Cerebellar cortex (tissue), 1 donor: ENCODE measurements around the gene OR9I1.
A peak's percentile ranks its signal among the peaks of the same experiment; 100 is the strongest.

ENCODE experiments used
- DNase-seq: peaks from one replicate; pipeline ENCODE4 v3.0.0-alpha.2; 2015; ENCODE audit warnings: low spot score

OR9I1 gene

DNA sequence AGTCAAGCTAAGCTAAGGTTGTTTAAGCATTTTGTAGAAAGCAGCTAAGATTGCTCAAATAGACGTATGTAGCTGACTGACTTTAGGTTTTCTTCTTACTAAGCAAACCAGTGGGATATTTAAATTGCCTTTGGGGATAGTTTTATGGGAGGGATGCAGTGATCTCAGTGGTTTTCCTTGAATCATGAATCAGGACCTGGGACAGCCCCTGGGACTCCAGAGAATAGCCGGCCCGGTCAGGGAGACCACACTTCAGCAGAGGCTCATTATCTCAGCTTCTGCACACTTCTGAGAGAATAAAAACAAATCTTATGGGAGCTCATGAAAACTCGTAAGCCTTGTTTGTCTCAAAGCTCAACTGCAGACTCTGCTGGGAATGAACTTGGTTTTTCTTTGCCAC, at the start of gene OR9I1:
Gene OR9I1, minus strand, starts transcription at position 62 of the 400 bp plus-strand sequence. CDS start 6,086 bp downstream, outside the sequence.
- no peak for DNase-seq

- DNase-seq, result no peak
These were observed 40.3 kb upstream of the OR9I1 start for GRCh38 chr11:58165504-58166106.

DNA sequence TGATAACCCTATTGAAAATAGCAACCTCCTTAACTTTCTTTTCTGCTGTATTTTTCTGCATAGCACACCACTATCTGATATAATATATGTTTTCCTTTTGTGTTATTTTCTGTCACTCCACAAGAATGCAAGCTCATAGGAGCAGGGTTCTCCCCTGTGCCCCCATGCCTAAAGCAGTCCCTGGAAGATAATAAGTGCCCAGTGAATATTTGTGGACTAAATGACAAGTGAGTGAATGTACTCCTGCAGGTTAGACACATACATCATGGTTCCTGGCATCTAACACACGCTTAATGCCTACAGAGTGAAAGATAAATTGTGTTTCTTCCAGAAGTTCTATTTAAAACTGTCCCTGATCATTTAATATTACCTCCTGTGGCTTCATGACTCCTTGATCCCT, 39.7 kb upstream of the OR9I1 start:
- no peak for DNase-seq

DNA sequence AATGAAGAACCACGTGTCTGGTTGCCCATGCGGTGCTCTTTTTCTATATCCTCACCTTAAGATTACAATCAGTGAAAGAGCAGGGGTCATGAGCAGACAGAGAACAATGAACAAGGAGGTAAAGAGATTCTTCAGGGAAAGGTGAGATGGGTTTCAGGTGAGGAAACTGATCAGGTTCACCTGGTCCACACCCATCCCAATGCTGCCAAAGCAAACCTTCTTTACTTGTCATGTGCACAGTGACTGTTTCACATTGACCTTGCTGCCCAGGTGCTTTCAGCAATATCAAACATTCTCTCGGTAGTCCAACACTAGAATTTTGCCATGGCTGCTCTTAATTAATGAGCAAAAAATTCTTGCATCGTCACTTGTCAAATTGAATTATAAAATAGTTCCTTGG, 39.1 kb upstream of the OR9I1 start:
- no peak for DNase-seq

- no peak for DNase-seq
These were observed 27.5 kb upstream of the OR9I1 start for GRCh38 chr11:58152781-58153180.

DNA sequence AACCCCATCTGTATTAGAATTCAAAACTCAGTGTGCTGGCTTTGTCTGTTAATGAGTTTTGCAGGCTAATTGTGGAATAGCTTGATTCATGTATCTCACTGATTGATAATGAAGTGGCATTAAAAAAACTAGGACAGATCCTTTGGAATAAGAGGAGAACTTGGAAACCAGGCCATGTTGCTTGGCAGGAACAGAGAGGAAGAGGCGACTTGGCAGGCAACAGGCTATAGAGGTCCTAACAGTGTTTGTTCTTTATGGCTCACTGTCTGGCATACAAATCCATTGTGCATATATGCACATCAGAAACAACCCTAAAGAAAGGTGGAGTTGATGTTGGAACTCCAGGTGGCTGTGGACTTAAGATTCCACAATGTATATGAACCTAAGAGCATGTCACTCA, 17.4 kb upstream of the OR9I1 start:
- DNase-seq, result peak; percentile 3

DNA sequence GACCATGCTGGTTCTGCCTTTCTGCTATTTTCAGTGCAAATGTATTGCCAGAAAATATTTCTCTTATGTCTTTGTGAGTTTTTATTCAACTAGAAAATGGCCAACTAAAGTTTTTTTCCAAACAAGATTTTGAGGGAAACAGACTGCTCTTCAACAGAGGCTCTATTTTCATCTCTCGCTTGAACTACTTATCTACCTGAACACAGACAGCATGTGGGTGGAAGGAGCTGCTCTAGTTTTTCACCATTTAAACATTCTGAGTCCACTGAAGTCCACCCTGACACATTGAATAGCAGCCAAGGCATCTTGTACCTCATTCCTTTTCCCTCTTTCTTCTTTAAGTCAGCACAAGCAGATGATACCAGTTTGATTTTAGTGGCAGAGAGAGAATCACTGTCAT, 9.8 kb upstream of the OR9I1 start:
- no peak for DNase-seq

GRCh38 chr11:58134151-58134550, 8.8 kb upstream of the OR9I1 start:
- no peak for DNase-seq

- no peak for DNase-seq
These were observed 8.2 kb upstream of the OR9I1 start for GRCh38 chr11:58133309-58134076.

DNA sequence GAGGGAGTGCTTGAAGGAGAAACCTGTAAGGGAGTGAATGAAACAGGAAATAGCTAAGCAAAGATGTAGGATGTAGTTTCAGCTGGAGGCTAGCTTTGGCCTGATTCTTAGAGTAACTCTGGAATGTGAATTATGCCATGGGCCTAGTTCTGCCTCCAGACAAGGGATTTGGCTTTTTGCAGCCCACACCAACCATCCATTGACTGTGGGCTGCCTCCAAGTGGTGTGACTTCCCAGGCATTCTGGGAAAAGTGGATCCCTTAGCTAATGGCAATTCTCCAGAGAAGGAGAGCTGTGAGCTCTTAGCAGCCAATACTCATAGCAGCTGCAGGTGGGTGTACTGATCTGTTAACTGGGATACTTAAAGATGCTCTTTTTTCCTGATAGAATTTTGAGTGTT, 2.0 kb upstream of the OR9I1 start:
- no peak for DNase-seq

DNA sequence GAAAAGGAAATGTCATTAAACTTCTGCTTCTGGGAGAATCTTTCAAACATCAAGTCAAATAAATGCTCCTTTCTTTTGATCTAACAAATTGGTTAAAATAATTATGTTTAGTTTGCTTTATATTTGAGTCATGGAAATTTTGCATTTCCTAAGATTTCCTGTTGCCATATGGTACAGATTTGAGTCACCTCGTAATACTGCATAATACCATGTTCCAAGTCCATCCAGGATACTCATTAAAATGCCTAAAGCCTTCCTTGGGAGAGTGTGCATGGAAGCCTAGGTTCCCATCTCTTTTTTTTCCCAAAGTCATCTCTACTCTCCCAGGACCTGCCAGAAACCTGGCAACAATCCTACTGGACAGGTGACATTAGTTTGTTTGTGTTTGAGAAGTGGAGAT, 4.2 kb downstream of the OR9I1 start:
- no peak for DNase-seq

GRCh38 chr11:58097437-58097836, 27.9 kb downstream of the OR9I1 start:
- DNase-seq, result no peak

- no peak for DNase-seq
These were observed 38.8 kb downstream of the OR9I1 start for GRCh38 chr11:58086528-58086927.

DNA sequence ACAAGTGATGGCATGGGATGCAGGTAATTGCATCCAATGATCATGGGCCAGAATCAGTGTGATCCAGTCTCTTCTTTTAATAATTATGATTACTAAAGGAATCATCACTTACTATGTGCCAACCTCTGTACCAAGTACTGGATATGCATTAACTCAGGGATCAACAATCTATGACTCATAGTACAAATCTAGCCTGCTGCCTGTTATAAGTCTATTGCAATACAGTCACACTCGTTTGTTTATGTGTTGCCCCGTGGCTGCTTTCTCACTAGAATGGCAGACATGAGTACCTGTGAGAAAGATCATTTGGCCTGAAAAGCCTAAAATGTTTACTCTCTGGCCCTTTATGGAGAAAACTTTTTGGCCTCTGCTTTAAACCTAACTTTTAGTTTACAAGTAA, 49.5 kb downstream of the OR9I1 start:
- no peak for DNase-seq

GRCh38 chr11:58070585-58070984, 54.7 kb downstream of the OR9I1 start:
- DNase-seq, result no peak

- no peak for DNase-seq
These were observed 56.7 kb downstream of the OR9I1 start for GRCh38 chr11:58068655-58069054.

DNA sequence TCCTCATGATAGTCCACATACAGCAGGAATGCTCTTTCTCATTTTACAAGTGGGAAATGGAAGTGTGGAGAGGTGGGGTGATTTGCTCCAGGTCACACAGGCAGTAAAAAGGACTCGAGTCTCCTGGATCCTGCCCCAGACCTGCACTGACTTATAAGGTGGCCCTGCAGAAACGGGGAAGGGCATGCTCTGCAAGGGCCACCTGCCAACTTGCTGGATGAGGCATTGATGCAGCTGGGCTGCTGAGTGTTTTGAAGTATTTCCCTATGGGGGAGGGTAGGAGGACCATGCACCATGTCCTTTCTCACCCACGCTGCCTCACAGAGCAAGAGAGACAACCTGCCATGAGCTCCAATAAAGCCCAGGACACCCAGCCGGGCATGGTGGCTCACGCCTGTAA, 57.6 kb downstream of the OR9I1 start:
- no peak for DNase-seq
